ENCODE measurements around the gene RMP24.

RMP24 gene

GRCh38 chr18:35983147-35983546 is 10.7 kb downstream of the RMP24 start:
- intact Hi-C loops (cut with DNase I), result no loop called here
- no peaks in the 10 kb centered on the region for H3K4me1 ChIP-seq
- no peaks in the 10 kb centered on the region for H3K27me3 ChIP-seq
- H3K36me3 ChIP-seq, result peaks cover 5 to 69% (median 8%) of the 10 kb centered on the region in 3 donors
- H3K9me3 ChIP-seq, result no peaks in the 10 kb centered on the region
- DNase-seq, result no peak
- TF ChIP-seq POLR2A (IDR thresholded peaks at IDR 0.05), result no peak
- TF ChIP-seq, protein P1, sequence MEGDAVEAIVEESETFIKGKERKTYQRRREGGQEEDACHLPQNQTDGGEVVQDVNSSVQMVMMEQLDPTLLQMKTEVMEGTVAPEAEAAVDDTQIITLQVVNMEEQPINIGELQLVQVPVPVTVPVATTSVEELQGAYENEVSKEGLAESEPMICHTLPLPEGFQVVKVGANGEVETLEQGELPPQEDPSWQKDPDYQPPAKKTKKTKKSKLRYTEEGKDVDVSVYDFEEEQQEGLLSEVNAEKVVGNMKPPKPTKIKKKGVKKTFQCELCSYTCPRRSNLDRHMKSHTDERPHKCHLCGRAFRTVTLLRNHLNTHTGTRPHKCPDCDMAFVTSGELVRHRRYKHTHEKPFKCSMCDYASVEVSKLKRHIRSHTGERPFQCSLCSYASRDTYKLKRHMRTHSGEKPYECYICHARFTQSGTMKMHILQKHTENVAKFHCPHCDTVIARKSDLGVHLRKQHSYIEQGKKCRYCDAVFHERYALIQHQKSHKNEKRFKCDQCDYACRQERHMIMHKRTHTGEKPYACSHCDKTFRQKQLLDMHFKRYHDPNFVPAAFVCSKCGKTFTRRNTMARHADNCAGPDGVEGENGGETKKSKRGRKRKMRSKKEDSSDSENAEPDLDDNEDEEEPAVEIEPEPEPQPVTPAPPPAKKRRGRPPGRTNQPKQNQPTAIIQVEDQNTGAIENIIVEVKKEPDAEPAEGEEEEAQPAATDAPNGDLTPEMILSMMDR (IDR thresholded peaks at IDR 0.05), result no peak
- H3K27ac ChIP-seq, result no peak overlapping the region
- H3K4me3 ChIP-seq, result no peak overlapping the region

DNA sequence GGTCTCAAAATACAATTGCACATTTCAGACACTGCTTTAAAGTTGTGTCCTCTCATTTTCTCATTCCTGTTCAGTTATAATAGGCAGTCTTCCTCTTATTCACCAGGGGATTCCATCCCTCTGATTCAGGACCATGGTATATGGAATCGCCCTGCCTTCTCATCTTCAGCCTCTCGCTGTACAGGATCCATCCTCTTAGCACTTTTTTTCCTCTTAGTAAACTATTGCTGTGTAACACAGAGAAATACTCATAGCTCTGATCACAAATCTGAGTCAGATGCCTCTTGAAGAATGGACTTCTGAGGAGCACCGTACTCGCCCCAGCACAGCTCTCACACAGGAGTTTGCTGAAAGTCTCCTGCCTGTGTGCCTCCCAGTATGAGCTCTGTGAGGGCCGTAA is 11.3 kb downstream of the RMP24 start:
- TF ChIP-seq POLR2A (IDR thresholded peaks at IDR 0.05), result no peak
- TF ChIP-seq, protein P1 (IDR thresholded peaks at IDR 0.05), result no peak
- WGBS, 2 donors, result 90 to 93% methylated on average over 5 of the region's 5 CpGs
- H3K36me3 ChIP-seq, result peaks cover 0 to 69% (median 5%) of the 10 kb centered on the region in 3 donors
- no peak overlapping the region for H3K27ac ChIP-seq
- no peak for DNase-seq
- no peaks in the 10 kb centered on the region for H3K27me3 ChIP-seq
- intact Hi-C loops (cut with DNase I), result no loop called here
- H3K4me3 ChIP-seq, result no peak overlapping the region
- H3K4me1 ChIP-seq, result no peaks in the 10 kb centered on the region
- H3K9me3 ChIP-seq, result no peaks in the 10 kb centered on the region

DNA sequence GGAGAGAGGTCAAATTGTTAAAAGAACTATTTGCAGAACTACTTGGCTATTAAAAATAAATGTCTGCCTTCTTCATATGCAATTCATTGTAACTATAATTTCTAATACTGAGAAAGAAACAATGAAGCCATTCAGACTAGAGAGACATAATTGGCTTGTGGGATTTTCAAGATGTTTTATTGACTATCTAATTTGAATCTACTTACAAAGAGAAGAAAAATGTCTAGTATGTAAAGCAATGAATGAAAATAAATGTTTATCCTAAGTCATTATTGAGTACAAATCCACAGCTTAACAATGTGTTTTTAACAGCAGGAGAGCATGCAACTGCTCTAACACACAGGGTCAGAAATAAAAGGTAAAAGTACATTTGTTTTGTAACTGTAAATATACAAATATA is 19.2 kb downstream of the RMP24 start:
- no peaks in the 10 kb centered on the region for H3K27me3 ChIP-seq
- H3K9me3 ChIP-seq, result no peaks in the 10 kb centered on the region
- H3K4me1 ChIP-seq, result no peaks in the 10 kb centered on the region
- H3K36me3 ChIP-seq, result peaks cover 0 to 44% (median 0%) of the 10 kb centered on the region in 3 donors
- H3K4me3 ChIP-seq, result no peak overlapping the region
- intact Hi-C loops (cut with DNase I), result no loop called here
- no peak overlapping the region for H3K27ac ChIP-seq
- TF ChIP-seq, protein P1 (IDR thresholded peaks at IDR 0.05), result no peak
- no peak for TF ChIP-seq POLR2A (IDR thresholded peaks at IDR 0.05)
- DNase-seq, result no peak

GRCh38 chr18:35993013-35993412 is 20.5 kb downstream of the RMP24 start:
- H3K27me3 ChIP-seq, result no peaks in the 10 kb centered on the region
- peaks cover 0 to 36% (median 0%) of the 10 kb centered on the region in 3 donors for H3K36me3 ChIP-seq
- no peak overlapping the region for H3K27ac ChIP-seq
- intact Hi-C loops (cut with DNase I), result no loop called here
- no peak for DNase-seq
- no peak for TF ChIP-seq POLR2A (IDR thresholded peaks at IDR 0.05)
- WGBS, 2 donors, result 91 to 94% methylated on average over 5 to 6 of the region's 6 CpGs
- H3K4me3 ChIP-seq, result no peak overlapping the region
- H3K4me1 ChIP-seq, result no peaks in the 10 kb centered on the region
- H3K9me3 ChIP-seq, result no peaks in the 10 kb centered on the region

- 88 to 90% methylated on average over 1 of the region's 1 CpG for WGBS, 2 donors
These were observed 26.5 kb downstream of the RMP24 start for GRCh38 chr18:35998967-35999366.

More at GRCh38 chr18:35998967-35999366, 26.5 kb downstream of the RMP24 start:
- TF ChIP-seq POLR2A (IDR thresholded peaks at IDR 0.05), result no peak
- TF ChIP-seq, protein P1 (IDR thresholded peaks at IDR 0.05), result peak in 3 of 6 experiments; percentile 11 to 31 (median 31)
- Histone ChIP-seq H3K4me1 (no peaks in the 10 kb centered on the region), H3K4me3 (no peak overlapping the region), H3K9me3 (no peaks in the 10 kb centered on the region), H3K27me3 (no peaks in the 10 kb centered on the region), H3K36me3 (no peaks in the 10 kb centered on the region), H3K27ac (no peak overlapping the region)
- intact Hi-C loops (cut with DNase I), result no loop called here
- DNase-seq, result no peak
